HG03196 (cell line): ENCODE data around the gene CLEC4M.
"Not testable (repeated sequence)": the region's sequence is repeated elsewhere in the genome, so short reads cannot be mapped to it uniquely, and the experiment has no call there.

ENCODE experiments used
- ATAC-seq: cut with Tn5 transposase; IDR thresholded peaks from one replicate; pipeline ENCODE4 v1.9.1; 2021; ENCODE audit not compliant: unreplicated experiment

Gene CLEC4M

DNA sequence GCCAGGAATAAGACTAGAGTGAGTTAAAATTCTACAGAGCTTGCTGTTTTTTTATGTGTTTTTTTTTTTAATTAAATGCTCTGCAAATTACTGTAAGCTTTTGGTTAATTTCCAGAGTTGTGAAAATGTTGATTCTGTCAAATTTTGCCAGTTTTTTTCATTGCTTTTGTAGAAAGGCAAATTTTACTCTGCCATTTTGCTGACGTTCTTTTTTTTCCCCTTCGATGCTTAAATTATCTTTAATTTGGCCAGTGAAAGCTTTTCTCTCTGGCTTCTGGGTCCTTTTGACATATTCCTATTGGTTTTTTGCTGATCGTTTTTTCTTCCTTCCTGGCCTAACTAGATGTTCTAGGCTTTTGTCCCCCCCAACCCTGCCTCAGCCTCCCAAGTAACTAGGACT, 43.2 kb downstream of the CLEC4M start:
- ATAC-seq = no peak

GRCh38 chr19:7806876-7807275, 43.8 kb downstream of the CLEC4M start:
- ATAC-seq = no peak

DNA sequence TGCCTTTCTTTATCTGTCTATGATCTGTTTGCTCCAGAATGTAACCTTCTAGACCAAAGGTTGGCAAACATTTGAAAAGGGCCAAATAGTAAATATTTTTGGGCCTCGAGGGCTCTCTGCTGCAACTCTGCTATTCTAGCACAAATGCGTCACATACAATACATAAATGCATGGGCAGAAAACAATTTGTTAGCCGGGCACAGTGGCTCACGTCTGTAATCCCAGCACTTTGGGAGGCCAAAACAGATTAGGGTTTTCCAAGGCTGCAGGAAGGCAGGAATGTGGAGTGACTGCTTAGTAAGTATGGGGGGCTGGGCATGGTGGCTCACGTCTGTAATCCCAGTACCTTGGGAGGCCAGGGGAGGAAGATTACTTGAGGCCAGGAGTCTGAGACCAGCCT, 45.1 kb downstream of the CLEC4M start:
- no peak for ATAC-seq

GRCh38 chr19:7811989-7812388, 48.9 kb downstream of the CLEC4M start:
- no peak for ATAC-seq

DNA sequence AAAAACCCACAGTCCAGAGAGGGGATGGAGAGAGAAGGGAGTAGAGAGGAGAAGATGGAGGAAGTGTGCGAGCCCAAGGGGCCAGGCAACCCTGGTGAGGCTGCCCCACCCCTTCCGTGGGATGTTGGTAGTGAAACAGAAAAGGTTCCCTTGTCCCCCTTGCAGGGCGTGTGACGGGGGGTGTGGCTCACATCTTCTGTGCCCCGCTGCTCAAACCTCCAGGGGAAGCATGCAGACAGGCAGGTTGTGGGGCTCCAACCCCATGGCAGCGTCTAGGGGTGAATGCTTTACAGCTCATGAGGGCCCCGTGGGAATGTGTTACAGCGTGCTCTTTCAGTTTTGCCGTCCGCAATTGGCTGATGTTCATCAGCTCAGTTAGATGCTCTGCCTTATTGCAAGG, 52.3 kb downstream of the CLEC4M start:
- no peak for ATAC-seq

- not testable (repeated sequence) for ATAC-seq
These were observed 53.0 kb downstream of the CLEC4M start for GRCh38 chr19:7816040-7816439.

DNA sequence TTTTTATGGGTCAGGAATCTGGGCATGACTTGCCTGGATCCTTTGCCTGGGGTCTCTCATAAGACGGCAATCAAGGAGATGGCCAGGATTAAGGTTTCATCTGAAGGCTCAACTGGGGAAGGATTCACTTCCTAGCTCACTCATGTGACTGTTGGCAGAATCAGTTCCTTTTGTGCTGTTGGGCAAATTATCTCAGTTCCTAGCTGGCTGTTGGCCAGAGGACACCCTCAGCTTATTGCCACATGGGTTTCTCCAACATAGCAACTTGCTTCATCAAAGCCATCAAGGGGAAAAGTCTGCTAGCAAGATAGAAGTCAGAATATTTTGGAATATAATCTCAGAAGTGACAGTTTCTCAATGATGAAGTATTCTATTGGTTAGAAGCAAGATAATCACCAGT, 54.8 kb downstream of the CLEC4M start:
- ATAC-seq = no peak

DNA sequence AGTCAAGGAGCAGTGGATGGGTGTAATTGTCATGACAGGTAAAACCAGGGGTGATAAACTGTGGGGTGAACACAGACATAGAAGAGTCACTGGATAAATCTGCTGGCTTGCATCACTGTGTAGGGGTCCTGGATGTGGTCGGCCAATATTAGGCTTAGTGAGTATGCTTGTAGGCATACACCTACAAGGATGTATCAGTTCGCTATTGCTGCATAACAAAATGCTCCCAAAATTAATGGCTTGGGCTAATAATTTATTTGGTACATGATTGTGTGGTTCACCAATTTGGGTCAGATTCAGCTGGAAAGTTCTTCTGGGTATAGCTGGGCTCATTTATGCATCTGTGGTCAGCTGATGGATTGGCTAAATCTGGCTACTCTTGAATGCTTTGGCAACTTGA, 55.8 kb downstream of the CLEC4M start:
- ATAC-seq = no peak
